SK-N-SH treated with all-trans-retinoic acid at 6 μM for 48 hours (cell line): ENCODE measurements around the gene PSMA4.
"Not testable (repeated sequence)": the region's sequence is repeated elsewhere in the genome, so short reads cannot be mapped to it uniquely, and the experiment has no call there.

Experiments
- CSDC2 ChIP-seq: fragments of 250-450 bp; sonication (Bioruptor Pico); IDR thresholded peaks from 2 replicates; pipeline ENCODE4 v1.5.0; 2020; ENCODE audit warnings: mild to moderate bottlenecking, moderate library complexity
- ESRRG ChIP-seq: fragments of 250-450 bp; sonication (Bioruptor Pico); IDR thresholded peaks from 2 replicates; pipeline ENCODE4 v1.6.1; 2021; ENCODE audit warnings: mild to moderate bottlenecking
- GLIS3 ChIP-seq: fragments of 250-450 bp; sonication (Bioruptor Pico); IDR thresholded peaks from 2 replicates; pipeline ENCODE4 v1.5.0; 2020; ENCODE audit warnings: mild to moderate bottlenecking, moderate library complexity
- OSR1 ChIP-seq: fragments of 250-450 bp; sonication (Bioruptor Pico); IDR thresholded peaks from 2 replicates; pipeline ENCODE4 v1.8.0; 2022; ENCODE audit warnings: moderate library complexity, mild to moderate bottlenecking, inconsistent platforms
- PPARA ChIP-seq: fragments of 250-450 bp; sonication (Bioruptor Pico); IDR thresholded peaks from 2 replicates; pipeline ENCODE4 v1.5.0; 2020; ENCODE audit warnings: mild to moderate bottlenecking, borderline replicate concordance
- ZFP30 ChIP-seq: fragments of 450-650 bp; formaldehyde crosslinking; IDR thresholded peaks from 2 replicates; pipeline ENCODE4 v1.5.0; 2022; ENCODE audit warnings: mild to moderate bottlenecking, moderate library complexity
- ZNF8 ChIP-seq: fragments of 450-650 bp; formaldehyde crosslinking; IDR thresholded peaks from 2 replicates; pipeline ENCODE4 v1.5.0; 2020; ENCODE audit warnings: mild to moderate bottlenecking, moderate library complexity
- TF ChIP-seq, protein P1 (sequence below): fragments of 250-450 bp; sonication (Bioruptor Pico); IDR thresholded peaks from 2 replicates; pipeline ENCODE4 v1.5.1; 2020; ENCODE audit warnings: low read depth, mild to moderate bottlenecking, moderate library complexity

DNA sequence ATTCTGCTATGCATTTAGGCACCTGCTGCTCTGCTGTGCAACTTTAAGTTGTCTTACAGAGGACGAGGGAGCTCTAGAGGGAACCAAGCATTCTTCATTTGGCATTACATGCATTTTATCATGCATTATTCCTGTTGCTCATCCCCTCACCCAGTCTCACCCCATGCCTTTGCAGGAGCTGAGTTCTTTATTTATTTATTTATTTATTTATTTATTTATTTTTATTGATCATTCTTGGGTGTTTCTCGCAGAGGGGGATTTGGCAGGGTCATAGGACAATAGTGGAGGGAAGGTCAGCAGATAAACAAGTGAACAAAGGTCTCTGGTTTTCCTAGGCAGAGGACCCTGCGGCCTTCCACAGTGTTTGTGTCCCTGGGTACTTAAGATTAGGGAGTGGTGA lies 20.2 kb upstream of the PSMA4 start:
- not testable (repeated sequence) for TF ChIP-seq ZNF8 (CRISPR knock-in tag); PPARA (CRISPR knock-in tag); CSDC2 (CRISPR knock-in tag); ESRRG (CRISPR knock-in tag); ZFP30; OSR1 (CRISPR knock-in tag); GLIS3 (CRISPR knock-in tag)
- TF ChIP-seq, protein P1, sequence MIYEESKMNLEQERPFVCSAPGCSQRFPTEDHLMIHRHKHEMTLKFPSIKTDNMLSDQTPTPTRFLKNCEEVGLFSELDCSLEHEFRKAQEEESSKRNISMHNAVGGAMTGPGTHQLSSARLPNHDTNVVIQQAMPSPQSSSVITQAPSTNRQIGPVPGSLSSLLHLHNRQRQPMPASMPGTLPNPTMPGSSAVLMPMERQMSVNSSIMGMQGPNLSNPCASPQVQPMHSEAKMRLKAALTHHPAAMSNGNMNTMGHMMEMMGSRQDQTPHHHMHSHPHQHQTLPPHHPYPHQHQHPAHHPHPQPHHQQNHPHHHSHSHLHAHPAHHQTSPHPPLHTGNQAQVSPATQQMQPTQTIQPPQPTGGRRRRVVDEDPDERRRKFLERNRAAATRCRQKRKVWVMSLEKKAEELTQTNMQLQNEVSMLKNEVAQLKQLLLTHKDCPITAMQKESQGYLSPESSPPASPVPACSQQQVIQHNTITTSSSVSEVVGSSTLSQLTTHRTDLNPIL = not testable (repeated sequence)
